ENCODE data around the gene SPIRE1.
"Not testable (repeated sequence)": the region's sequence is repeated elsewhere in the genome, so short reads cannot be mapped to it uniquely, and the experiment has no call there.

SPIRE1 gene

DNA sequence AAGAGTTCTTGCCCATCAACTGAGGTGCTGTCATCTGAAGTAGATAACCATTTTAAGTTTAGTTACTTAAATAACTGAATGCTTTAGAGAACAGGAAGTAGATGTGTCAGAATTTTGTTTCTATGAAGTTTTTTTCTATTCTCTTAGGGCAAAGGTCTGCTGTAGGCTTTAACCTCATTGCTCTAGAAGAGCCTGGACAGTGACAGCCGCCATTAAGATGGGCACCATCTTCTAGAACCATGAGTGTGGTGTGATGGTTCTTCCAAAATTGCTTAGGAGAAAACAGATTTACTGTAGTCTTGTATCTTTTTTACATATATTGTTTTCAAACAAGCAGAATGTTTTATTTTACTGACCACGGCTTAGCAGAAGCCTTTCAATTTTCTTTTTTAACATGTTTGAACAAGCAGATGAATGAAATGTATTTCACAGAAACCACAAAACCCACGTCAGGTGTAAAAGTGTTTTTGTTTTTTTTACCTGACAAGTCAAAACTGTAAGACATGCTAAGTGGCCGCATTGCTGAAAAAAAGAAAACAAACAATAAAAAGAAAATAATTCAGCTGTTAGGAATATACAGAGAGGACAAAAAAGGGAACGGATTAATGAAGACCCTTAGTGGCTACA, 172.3 kb downstream of the SPIRE1 start:
- DNase-seq (ENCODE audit: low read depth) = no peak

DNA sequence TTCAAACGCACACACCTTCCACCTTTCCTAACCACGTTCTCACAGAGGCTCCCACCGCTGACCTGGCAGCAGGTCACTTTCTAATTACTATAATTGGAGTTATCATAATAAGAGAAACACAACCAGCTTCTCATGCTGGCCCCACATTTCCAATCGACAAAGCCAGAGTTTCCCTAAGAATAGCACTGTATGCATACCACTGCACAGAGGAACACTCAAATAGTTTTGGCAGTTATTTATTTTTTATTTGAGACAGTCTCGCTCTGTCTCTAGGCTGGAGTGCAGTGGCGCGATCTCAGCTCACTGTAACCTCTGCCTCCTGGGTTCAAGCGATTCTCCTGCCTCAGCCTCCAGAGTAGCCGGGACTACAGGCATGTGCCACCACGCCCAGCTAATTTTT, 176.0 kb downstream of the SPIRE1 start:
- not testable (repeated sequence) for DNase-seq (ENCODE audit: low read depth)

DNA sequence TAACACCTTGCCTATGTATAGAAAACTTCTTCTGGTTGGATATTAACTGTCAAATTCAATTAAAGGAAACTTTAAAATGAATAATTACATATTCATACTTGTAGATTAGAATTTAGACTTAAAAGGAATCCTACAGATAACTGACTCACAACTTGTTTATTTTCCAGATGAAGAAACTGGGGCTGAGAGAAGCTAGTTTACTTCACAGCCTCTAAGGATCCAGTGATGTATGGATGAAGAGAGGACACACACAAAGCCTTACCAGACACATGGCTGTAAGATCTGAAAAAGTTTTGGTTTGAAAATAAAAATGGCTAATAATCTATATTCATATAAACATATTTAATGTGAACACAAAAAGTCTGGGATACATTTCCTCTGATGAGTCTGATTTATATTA, 177.9 kb downstream of the SPIRE1 start:
- no peak for DNase-seq (ENCODE audit: low read depth)

DNA sequence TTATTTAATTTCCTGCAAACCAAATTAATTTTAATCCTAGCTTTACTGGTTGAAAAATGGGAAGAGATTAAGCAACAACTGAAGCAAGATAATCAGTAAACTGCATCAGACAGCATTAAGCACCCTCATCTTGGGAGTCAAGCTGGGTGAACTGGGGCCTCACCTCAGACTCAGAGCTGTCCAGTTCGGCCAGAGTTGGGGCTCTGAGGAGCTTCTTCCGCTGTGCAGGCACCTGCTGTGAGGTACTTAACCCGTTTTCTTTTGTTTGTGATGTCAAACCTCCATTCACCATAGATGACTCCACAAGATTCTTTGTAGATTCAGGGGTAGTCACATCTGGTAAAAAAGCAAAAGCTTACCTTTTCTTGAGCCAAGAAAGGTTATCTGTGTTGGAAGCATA, 178.4 kb downstream of the SPIRE1 start:
- DNase-seq (ENCODE audit: low read depth) = no peak

DNA sequence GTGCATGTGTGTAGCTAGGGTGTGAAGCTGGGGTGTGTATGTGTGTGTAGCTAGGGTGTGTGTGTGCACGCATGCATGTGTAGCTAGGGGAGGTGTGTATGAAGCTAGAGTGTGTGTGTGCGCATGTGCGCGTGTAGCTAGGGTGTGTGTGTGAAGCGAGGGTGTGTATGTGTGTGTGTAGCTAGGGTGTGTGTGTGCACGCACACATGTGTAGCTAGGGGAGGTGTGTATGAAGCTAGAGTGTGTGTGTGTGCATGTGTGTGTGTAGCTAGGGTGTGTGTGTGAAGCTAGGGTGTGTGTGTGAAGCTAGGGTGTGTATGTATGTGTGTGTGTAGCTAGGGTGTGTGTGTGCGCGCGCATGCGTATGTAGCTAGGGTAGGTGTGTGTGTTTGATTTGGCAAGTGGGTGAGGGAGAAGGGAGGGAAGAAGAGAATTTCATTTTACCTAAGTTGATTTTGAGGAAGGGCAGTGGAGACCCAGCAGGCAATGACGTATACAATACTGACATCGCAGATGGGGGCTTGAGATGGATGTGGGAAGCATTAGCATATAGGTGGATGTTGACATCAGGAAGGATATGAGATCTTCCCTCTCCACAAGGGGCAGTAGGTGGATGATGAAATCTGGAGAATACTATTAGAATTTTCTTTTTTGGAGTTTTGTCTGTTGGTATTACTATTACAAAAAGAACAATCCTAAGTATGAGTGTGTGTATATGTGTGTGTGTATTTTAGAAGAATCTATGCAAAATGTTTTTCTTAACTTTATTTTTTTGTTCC, 179.4 kb downstream of the SPIRE1 start:
- no peak for DNase-seq (ENCODE audit: low read depth)

DNA sequence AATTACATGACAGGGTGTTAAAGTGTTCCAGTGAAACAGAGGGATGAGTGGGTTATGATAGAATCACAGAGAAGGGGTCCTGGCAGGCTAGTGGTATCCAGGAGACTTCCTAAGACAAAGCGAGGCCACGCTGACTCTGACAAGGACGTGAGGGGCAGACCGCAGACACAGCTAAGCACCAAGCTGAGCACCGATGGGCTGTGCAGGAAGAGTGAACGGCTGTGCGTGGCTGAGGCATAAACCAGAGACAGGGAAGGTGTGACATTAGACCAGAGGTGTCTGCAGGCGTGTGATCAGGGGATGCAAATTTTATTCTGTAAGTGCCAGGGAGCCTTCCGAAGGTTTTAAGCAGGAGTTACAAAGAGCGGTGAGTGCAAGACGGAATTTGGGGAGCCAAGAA, 180.3 kb downstream of the SPIRE1 start:
- no peak for DNase-seq (ENCODE audit: low read depth)

DNA sequence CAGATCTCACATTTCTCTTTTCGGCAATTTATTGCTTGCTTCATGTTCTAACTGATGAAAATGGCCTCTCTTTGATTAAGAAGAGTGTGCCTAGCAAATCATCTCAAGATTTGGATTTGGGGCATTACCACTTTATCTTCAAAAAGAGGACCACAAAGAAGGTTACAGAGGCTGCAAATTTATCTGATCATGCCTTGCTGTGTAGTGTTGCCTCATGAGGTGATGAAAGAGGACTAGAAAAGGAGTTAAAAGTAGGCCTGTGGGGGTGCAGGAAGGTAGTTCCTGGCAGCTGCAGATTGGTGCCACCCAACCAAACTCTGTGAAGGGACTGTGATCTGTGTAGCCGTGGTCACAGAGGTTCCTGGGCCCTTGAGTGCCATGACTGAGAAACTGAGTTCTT, 181.0 kb downstream of the SPIRE1 start:
- no peak for DNase-seq (ENCODE audit: low read depth)

DNA sequence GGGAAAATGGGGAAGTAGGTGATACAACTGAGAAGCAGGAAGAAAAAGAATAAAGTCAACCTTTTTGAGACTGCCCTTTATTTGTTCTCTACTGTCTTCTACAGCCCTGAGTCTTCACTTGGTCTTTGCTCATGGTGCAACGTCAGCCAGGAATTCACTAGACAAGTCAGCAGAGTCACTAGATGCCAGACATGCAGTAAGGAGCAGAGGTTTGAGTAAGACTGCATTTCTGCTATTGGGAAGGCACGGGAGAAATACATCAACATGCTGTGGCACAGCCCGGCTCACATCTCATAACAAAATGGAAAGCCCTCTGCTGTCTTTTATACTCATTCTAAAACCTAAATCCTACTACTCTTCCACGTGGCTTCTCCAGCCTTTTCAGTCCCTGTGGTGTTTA, 183.0 kb downstream of the SPIRE1 start:
- no peak for DNase-seq (ENCODE audit: low read depth)

DNA sequence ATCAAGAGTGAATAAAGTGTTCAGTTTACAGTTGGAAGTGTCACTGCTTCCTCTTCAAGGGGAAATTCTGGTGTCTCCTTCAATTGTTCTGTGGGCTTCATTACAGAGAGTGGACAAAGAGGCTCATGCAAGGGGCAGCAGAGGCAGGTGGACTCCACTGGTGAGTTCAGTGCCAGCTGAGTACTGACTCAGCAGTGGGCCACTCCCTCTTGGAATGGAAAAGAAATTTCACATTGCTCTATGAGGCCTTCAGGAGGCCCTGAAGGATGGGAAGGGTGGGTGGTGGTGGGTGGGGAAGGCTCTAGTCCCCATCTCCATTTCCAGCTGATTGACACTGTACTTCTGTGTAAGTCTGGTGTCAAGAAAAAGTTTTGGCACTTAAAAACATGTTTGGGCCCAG, 183.8 kb downstream of the SPIRE1 start:
- DNase-seq (ENCODE audit: low read depth) = no peak

DNA sequence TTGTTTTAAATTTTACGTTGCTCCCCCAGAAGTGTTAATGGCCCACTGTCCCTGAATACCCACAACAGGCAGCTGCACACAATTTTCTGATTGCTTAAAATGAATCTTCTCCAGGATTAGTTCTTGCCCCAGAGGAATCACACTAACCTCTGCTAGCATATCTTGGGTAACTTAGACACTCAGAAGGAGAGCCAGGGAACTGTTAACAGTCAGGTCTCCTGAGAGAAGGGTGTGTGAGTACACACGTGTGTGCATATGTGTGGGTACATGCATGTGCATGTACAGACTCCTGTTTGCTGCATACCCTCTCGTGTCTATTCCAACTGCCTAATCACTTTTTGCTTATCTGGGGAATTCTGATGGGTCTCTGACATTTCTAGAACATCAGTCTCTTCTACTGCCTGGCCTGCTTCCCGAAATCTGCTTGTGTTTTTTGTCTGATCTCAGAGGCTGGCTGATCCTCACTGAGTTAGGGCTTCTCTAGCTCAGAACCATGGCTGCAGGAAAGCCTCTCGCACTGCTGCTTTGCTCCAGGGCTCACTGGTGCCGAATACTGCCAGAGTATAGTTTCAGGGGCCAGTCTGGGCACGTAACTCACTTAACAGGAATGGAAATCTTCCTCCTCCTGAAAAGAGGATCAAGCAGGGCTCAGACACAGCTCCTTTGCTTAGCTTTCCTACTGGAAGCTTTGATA, 187.4 kb downstream of the SPIRE1 start:
- DNase-seq (ENCODE audit: low read depth) = no peak

DNA sequence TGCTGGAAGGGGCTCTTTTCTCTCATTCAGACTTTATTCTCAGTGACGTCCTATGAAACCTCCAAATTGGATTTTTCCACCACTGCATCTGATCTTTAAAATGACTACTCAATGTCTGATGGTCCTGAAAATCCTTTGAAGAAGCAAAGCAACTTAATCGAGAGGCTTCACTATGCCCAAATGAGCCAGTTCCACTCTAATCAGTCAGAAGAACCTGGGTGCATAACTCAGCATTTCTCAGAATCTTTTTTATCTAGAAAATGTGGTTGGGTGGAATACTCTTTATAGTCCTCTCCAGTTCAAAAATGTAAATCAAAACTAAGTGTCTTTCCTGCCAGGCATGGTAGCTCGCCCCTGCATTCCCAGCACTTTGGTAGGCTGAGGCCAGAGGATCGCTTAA, 189.5 kb downstream of the SPIRE1 start:
- DNase-seq (ENCODE audit: low read depth) = no peak

DNA sequence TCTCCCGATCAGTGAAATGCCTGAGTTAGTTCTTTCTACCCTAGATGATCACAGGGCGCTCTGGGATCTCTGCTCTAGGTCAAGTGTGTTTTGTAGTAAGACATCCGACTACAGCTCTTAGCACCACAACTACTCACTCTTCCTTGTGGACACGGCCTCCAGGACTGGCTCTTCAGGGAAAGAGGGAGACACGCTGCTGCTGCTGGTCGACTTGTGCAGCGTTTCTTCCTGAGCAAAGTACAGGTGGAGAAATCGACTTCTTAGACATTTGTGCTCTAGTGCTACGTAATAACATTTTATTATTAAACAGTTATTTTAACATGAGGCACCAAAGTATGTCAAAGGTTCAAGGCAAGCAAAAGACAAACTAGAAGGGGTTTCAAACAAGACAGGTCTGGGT, 193.2 kb downstream of the SPIRE1 start:
- DNase-seq (ENCODE audit: low read depth) = no peak

DNA sequence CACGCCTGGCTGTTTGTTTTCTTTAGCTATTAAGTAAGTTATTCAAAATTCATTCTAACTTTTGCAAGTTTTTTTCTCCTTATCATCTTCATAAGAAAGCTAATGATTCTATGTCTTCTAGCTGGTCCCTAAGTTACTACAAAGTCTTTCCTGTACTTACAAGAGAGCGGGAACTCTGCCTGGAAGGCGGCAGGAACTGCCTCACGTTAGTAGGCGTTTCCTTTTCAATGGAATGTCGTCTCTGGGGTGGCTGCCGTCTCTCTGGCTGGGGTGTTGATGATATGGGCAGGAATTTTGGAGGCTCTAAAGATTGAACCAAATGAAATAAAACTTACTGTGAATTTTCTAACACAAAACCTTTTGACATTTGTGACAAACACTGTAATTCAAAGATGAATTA, 194.7 kb downstream of the SPIRE1 start:
- DNase-seq (ENCODE audit: low read depth) = no peak

DNA sequence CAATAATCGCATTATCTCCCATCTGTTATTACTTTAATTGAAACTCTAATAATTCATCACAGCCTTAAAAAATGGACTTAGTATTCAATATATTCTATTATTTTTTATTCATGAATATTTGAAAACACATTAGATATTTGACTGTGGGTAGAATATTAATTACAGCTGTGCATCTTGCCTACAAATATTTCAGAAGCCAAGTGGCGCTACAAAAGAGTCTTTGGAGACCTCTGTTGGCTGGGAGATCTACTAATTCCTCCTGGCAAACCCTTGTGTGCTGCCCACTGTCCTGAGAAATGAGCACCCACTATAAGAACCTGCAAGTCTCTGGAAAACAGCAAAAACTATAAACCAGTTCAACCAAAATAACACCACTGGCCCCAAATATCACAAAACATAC, 195.7 kb downstream of the SPIRE1 start:
- DNase-seq (ENCODE audit: low read depth) = no peak

DNA sequence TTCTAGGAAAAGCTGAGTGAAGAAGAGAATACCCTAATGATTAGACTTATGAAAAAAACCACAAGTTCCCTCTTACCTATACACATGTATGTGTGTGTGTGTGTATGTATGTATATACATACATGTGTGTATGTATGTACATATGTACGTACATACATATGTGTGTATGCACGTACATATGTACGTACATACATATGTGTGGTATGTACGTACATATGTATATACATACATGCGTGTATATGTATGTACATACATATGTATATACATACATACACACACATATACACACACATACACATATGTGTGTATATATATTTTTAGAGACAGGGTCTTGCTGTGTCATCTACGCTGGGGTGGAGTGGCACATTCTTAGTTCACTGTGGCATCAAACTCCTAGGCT, 196.6 kb downstream of the SPIRE1 start:
- DNase-seq (ENCODE audit: low read depth) = no peak

DNA sequence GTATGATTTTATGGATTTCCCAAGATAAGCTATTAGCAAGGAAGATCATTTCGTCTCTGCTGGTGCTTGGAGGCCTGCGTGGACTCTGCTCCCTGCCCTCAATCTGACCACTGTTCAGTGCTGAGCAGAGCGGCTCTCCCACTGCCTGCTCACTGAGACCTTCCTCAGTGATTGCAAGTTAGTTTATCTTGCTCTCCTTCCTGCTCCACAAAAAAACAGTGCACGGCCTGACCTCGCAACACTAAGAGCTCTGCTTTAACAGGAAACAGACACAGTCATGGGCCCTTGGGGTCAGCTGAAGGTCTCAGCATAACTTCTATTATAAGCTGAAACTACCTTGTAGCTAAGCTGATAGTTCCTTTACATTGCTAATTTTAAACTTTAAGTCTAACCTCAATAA, 197.0 kb downstream of the SPIRE1 start:
- no peak for DNase-seq (ENCODE audit: low read depth)

DNA sequence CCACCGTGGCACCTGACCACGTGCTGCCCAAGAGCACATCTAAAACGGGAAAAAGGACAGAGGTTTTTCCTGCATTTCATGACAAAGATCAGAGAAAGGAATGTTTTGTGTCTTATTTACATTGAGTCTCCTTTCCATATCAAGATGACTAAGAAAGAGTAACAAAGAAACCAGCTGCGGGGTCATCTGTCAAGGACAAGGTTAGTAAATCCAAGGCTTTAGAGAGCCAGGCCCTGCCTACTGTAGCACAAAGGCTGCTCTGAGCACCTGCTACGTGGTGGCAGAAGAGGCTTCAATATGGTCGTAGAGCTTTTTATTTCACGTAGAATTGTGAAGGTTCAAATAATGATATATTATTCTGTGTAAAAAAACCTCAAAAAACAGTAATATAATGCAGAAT, 199.1 kb downstream of the SPIRE1 start:
- DNase-seq (ENCODE audit: low read depth) = no peak

DNA sequence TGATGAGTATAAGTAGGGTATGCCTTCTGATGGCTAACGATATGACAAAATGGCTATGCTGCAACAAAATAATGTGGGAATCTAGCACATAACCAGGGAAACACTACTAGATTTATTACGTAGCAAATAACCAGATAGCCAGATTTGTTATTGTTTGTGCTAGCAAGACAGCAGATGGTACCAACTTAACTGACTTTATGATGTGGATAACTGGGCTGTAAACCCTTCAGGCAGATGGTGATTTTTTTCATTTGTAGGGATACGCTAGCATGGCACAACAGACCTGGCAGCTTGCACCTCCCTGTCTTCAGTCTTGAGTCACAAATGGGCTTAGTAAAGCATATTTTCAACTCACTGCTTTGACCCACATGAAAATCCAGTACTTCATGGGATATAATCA, 201.5 kb downstream of the SPIRE1 start:
- DNase-seq (ENCODE audit: low read depth) = no peak

DNA sequence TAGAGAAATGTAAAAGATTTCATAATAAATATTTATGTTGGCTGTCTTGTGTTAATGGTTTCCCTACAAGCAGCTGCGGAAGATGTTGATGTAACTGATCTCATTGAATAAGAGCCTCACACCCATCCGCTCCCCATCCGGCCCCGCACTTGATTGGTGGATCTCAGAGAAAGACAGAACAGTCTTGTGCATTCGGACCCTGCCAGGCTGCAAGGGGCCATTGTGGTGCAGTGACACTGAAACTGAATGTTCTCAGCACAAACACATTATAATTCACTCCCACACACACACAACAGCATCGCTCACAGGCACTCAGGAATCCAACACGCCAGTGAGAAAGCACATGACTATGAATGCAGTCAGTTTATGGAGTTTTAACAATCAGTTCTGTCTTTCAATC, 202.4 kb downstream of the SPIRE1 start:
- DNase-seq (ENCODE audit: low read depth) = no peak

DNA sequence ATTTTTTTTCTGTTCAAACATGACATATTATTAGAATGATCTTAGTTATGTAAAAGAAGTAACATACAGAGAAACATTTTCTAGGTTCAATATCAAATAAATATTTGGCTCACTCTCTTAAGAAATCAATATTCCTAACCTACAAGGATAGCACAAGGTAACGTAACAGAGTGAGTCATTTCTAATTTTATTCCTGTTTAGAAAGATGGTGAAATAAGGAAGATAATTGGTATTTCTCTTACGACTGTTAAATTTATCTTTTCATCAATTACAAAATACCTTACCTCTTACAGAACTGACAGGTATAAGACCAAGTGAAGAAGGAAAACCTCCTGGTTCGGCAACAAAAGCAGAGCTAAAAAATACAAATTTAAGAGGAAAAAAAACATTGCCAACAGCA, 205.1 kb downstream of the SPIRE1 start:
- DNase-seq (ENCODE audit: low read depth) = no peak

DNA sequence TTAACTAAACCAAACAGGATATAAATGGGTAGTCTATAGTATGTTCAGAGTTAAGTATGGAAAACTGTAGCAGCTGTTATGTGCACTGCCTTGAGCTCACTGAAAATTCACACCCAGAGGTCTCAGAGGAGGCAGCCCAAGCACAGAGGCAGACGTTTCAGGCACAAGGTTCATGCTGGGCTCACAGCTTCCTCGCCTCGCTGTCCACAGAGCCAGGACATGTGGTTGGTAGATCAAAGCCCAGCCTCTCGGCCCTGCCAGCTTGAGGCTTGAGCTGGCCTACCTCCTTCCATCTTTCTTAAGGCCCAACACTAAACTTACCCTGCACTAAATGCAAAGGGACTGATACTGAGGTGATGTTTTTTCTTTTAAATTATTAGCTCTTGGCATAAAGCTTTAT, 206.5 kb downstream of the SPIRE1 start:
- no peak for DNase-seq (ENCODE audit: low read depth)

DNA sequence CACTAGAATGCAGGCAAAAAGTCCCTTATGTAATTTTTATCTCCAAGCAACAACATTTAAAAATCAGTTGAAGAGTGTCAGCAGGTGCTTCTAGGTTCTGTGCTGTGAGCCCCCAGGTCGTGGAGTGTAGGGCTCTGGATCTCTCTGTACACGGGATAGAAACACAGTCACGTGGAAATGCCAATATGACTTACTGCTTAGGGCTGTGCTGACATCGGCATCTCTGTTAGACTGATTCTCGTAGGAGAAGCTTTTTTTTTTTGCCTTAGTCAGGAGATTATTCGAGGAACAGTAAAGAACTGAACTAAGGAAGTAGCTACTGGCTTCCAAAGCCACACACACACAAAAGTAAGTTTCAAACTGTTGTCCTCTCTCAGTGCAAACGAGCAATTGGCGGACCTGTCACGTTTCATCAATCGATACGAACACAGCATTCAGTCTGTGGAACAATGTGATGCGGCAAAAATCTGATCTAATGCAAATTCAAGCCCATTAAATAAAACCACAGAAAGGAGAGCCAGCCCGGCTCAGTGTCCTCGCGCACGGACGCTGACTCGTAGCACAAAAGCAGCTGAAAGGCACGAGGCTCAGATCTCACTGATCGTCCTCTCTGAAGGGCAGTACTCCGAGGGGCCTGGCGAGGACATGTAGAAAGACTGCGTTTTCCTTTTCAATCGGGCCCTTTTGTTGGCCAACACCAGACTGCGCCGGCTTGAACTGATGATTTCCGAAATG, 208.7 kb downstream of the SPIRE1 start:
- DNase-seq (ENCODE audit: low read depth) = no peak

DNA sequence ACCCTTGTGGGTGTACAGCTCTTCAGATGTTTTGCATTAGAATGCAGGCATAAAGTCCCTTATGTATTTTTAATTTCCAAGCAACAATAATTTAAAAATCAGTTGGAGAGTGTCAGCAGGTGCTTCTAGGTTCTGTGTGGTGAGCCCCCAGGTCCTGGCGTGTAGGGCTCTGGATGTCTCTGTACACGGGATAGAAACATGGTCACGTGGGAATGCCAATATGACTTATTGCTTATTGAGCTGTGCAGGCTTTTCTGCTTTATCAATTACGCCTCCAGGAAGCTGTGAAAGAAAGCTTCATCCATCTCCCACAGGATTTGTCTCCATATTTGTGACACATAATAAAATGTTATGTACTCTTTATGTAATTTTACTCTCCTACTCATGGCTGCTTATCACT, 212.4 kb downstream of the SPIRE1 start:
- no peak for DNase-seq (ENCODE audit: low read depth)
